Sigmoid colon (tissue), 4 donors: ENCODE results near the gene PPFIBP1.

Source experiments
- CTCF ChIP-seq, 4 experiments: fragments of 450-650 bp in 3 of 4; fragments of 200-600 bp in 1 of 4; IDR thresholded peaks; one replicate each; pipeline ENCODE4 v1.5.1; 2016 to 2019; ENCODE audit warnings: antibody characterized with exemption in 4 of 4, mild to moderate bottlenecking in 3 of 4, moderate library complexity in 2 of 4
- EP300 ChIP-seq, 4 donors: sonication (generic); formaldehyde crosslinking; IDR thresholded peaks; one replicate each; pipeline ENCODE4 v1.6.1; 2017; ENCODE audit warnings: antibody characterized with exemption in 4 of 4
- POLR2A ChIP-seq, 2 donors: fragments of 450-650 bp; IDR thresholded peaks; one replicate each; pipeline ENCODE4 v1.6.1; 2016; ENCODE audit warnings: antibody characterized with exemption in 2 of 2, mild to moderate bottlenecking in 2 of 2, moderate library complexity in 2 of 2
- POLR2AphosphoS5 ChIP-seq, 4 donors: sonication (generic); formaldehyde crosslinking; IDR thresholded peaks; one replicate each; pipeline ENCODE4 v1.6.1; 2017; ENCODE audit warnings: antibody characterized with exemption in 4 of 4

- TF ChIP-seq POLR2A (IDR thresholded peaks at IDR 0.05), result no peak
- no peak for TF ChIP-seq CTCF (IDR thresholded peaks at IDR 0.05)
- TF ChIP-seq EP300 (IDR thresholded peaks at IDR 0.05), result no peak
- TF ChIP-seq POLR2AphosphoS5 (IDR thresholded peaks at IDR 0.05), result no peak
These were observed 161.3 kb downstream of the PPFIBP1 start for GRCh38 chr12:27685274-27685673.
